ENCODE data around the gene KRT38. TPM values are rescaled to one million over a fixed set of nuclear protein-coding genes. Genes with fewer than 3 reads are reported as not detected.

The KRT38 gene
- total and polyA plus RNA-seq, 4 donors, result not detected

DNA sequence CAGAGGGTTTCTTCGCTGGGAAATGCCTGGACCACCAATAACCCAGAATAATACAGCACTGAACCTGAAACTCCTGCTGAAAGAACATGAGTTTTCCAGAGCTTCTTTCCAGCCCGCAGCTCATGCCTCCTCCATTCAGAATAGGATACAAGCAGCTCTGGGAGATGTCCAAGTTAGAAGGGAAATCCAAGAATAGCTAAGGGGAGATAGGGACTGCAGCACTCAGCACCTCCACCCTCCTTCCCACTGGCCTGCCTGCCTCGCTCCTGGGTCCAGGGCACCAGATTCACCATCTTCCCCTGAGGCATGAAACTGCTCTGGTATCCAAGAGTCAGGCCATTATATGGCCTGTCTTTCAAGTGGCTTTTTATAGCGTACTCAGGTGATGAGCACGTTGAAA lies 47.5 kb downstream of the KRT38 start:
- peaks cover 0 to 4% (median 0%) of the 10 kb centered on the region in 5 donors for H3K4me1 ChIP-seq (ENCODE audit: control insufficient read depth in 5 of 5, insufficient read depth in 5 of 5, low read length in 5 of 5)
- ATAC-seq (ENCODE audit: insufficient read depth, low FRiP score) (no peak), DNase-seq (no peak)
- TF ChIP-seq, protein P1, sequence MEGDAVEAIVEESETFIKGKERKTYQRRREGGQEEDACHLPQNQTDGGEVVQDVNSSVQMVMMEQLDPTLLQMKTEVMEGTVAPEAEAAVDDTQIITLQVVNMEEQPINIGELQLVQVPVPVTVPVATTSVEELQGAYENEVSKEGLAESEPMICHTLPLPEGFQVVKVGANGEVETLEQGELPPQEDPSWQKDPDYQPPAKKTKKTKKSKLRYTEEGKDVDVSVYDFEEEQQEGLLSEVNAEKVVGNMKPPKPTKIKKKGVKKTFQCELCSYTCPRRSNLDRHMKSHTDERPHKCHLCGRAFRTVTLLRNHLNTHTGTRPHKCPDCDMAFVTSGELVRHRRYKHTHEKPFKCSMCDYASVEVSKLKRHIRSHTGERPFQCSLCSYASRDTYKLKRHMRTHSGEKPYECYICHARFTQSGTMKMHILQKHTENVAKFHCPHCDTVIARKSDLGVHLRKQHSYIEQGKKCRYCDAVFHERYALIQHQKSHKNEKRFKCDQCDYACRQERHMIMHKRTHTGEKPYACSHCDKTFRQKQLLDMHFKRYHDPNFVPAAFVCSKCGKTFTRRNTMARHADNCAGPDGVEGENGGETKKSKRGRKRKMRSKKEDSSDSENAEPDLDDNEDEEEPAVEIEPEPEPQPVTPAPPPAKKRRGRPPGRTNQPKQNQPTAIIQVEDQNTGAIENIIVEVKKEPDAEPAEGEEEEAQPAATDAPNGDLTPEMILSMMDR (IDR thresholded peaks at IDR 0.05; ENCODE audit: control extremely low read depth, extremely low read depth), result no peak
- no peak overlapping the region for H3K4me3 ChIP-seq
- H3K27me3 ChIP-seq (ENCODE audit: control insufficient read depth in 3 of 3, insufficient read depth in 3 of 3, low read length in 2 of 3), result peaks cover 0 to 4% (median 0%) of the 10 kb centered on the region in 3 donors
- no peak overlapping the region for H3K27ac ChIP-seq (ENCODE audit: low read depth in 1 of 2, low read length in 1 of 2)
- no peaks in the 10 kb centered on the region for H3K9me3 ChIP-seq (ENCODE audit: control insufficient read depth in 4 of 4, insufficient read depth in 3 of 4, low read length in 3 of 4)
- WGBS, 2 donors, result 65 to 74% methylated on average over 5 of the region's 5 CpGs
- H3K9ac ChIP-seq (ENCODE audit: insufficient read depth in 1 of 2, low read length in 2 of 2), result no peak overlapping the region
- H3K36me3 ChIP-seq (ENCODE audit: control insufficient read depth in 4 of 4, insufficient read depth in 4 of 4, low read length in 4 of 4), result no peaks in the 10 kb centered on the region

DNA sequence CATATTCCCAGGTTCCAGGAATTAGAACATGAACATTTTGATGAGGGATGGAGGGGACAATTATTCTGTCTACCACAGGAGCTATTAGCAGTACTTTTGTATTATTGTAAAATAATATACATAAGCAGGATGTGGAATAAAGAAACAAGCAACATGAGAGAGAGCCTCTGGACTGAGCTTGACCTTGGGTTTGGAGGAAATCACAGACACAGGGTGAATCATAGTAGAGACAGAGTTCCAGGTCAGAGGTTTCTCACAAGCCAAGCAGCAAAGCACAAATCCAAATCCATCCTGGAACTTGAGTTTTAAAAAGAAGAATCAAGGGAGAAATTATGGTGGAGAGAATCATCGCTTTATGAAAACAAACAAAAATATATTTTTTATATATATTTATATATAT lies 48.5 kb downstream of the KRT38 start:
- ATAC-seq (ENCODE audit: insufficient read depth, low FRiP score) (no peak), DNase-seq (no peak)
- Histone ChIP-seq H3K4me1 (ENCODE audit: control insufficient read depth in 5 of 5, insufficient read depth in 5 of 5, low read length in 5 of 5) (peaks cover 0 to 4% (median 0%) of the 10 kb centered on the region in 5 donors), H3K27me3 (ENCODE audit: control insufficient read depth in 3 of 3, insufficient read depth in 3 of 3, low read length in 2 of 3) (peaks cover 0 to 4% (median 0%) of the 10 kb centered on the region in 3 donors), H3K9ac (ENCODE audit: insufficient read depth in 1 of 2, low read length in 2 of 2) (no peak overlapping the region), H3K36me3 (ENCODE audit: control insufficient read depth in 4 of 4, insufficient read depth in 4 of 4, low read length in 4 of 4) (no peaks in the 10 kb centered on the region), H3K27ac (ENCODE audit: low read depth in 1 of 2, low read length in 1 of 2) (no peak overlapping the region), H3K9me3 (ENCODE audit: control insufficient read depth in 4 of 4, insufficient read depth in 3 of 4, low read length in 3 of 4) (peaks cover 0 to 2% (median 0%) of the 10 kb centered on the region in 4 donors), H3K4me3 (no peak overlapping the region)
- TF ChIP-seq, protein P1 (IDR thresholded peaks at IDR 0.05; ENCODE audit: control extremely low read depth, extremely low read depth), result no peak
- 100% methylated on average over 1 of the region's 1 CpG for WGBS, 2 donors

DNA sequence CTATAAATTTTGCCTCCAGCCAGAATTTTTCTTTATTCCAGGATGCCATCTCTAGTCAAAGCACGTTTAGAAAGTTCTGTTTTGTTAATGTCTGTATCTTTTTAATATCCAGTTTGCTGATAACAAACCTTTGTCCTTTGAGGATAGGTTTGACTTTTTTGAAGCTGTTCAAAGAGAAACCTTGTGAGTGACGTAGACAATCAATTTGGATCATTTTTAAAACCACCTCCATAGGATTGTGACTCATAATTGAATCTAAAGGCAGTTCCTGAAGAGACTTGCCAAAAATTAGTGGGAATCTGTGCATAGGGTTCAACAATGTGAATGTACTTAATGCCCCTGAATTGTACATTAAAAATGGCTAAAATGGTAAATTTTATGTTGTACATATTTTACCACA lies 49.2 kb downstream of the KRT38 start:
- no peak overlapping the region for H3K4me3 ChIP-seq
- ATAC-seq (ENCODE audit: insufficient read depth, low FRiP score), result no peak
- 67 to 80% methylated on average over 2 of the region's 2 CpGs for WGBS, 2 donors

More for the DNA sequence above, 49.2 kb downstream of the KRT38 start:
- H3K27me3 ChIP-seq (ENCODE audit: control insufficient read depth in 3 of 3, insufficient read depth in 3 of 3, low read length in 2 of 3), result peaks cover 0 to 4% (median 0%) of the 10 kb centered on the region in 3 donors
- DNase-seq, result no peak
- no peaks in the 10 kb centered on the region for H3K36me3 ChIP-seq (ENCODE audit: control insufficient read depth in 4 of 4, insufficient read depth in 4 of 4, low read length in 4 of 4)
- no peak overlapping the region for H3K9ac ChIP-seq (ENCODE audit: insufficient read depth in 1 of 2, low read length in 2 of 2)
- H3K4me1 ChIP-seq (ENCODE audit: control insufficient read depth in 5 of 5, insufficient read depth in 5 of 5, low read length in 5 of 5), result peaks cover 0 to 4% (median 0%) of the 10 kb centered on the region in 5 donors
- H3K9me3 ChIP-seq (ENCODE audit: control insufficient read depth in 4 of 4, insufficient read depth in 3 of 4, low read length in 3 of 4), result peaks cover 0 to 4% (median 3%) of the 10 kb centered on the region in 4 donors
- no peak overlapping the region for H3K27ac ChIP-seq (ENCODE audit: low read depth in 1 of 2, low read length in 1 of 2)
- TF ChIP-seq, protein P1 (IDR thresholded peaks at IDR 0.05; ENCODE audit: control extremely low read depth, extremely low read depth), result no peak

All from lung (tissue), 12 donors.